ENCODE results near the gene SORCS2. TPM values are rescaled to one million over a fixed set of nuclear protein-coding genes. Genes with fewer than 3 reads are reported as not detected.

SORCS2 gene
- total RNA-seq, result not detected in 2 replicates

DNA sequence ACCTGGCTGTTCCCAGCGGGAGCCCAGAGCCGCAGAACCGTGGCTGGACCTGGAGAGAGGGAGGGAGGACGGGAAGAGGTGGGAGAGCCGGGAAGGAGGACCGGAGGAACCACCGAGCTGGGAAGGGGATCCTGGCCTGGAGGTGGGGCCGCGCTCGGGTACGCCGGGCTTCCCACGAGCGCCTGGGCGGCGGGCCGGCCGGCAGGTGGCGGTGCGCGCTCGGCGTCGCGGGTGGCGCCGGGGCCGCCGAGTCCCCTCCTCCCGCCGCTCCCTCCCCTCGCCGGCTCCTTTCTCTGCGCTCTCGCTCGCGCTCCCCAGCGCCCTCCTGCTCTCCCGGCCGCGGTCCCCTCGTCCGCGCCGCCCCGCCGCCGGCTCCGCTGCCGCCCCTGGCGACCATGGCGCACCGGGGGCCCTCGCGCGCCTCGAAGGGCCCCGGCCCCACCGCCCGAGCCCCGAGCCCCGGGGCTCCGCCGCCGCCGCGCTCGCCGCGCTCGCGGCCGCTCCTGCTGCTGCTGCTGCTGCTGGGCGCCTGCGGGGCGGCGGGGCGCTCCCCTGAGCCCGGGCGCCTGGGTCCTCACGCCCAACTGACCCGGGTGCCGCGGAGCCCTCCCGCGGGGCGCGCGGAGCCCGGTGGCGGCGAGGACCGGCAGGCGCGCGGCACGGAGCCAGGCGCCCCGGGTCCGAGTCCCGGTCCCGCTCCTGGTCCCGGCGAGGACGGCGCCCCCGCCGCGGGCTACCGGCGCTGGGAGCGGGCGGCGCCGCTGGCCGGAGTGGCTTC, at the start of gene SORCS2:
Gene SORCS2 (plus strand): TSS at position 287 of the 778 bp plus-strand sequence.
- Mint-ChIP-seq H3K4me1 (ENCODE audit: low read depth) (no peaks in the 10 kb centered on the region), H3K4me3 (no peak within 1 kb of the TSS), H3K9me3 (no peaks in the 10 kb centered on the region), H3K27me3 (ENCODE audit: insufficient read depth) (peaks cover 44% of the 10 kb centered on the region), H3K27ac (no peak within 1 kb of the TSS), H3K36me3 (ENCODE audit: low read depth) (no peaks in the 10 kb centered on the region)
- intact Hi-C loops (cut with micrococcal nuclease), result loop anchor here (5.0 to 10.0 kb wide), 4 partner anchors 142 to 795 kb away; no protein-coding TSS in a partner anchor
- DNase-seq (ENCODE audit: low spot score), result peak; percentile 28

DNA sequence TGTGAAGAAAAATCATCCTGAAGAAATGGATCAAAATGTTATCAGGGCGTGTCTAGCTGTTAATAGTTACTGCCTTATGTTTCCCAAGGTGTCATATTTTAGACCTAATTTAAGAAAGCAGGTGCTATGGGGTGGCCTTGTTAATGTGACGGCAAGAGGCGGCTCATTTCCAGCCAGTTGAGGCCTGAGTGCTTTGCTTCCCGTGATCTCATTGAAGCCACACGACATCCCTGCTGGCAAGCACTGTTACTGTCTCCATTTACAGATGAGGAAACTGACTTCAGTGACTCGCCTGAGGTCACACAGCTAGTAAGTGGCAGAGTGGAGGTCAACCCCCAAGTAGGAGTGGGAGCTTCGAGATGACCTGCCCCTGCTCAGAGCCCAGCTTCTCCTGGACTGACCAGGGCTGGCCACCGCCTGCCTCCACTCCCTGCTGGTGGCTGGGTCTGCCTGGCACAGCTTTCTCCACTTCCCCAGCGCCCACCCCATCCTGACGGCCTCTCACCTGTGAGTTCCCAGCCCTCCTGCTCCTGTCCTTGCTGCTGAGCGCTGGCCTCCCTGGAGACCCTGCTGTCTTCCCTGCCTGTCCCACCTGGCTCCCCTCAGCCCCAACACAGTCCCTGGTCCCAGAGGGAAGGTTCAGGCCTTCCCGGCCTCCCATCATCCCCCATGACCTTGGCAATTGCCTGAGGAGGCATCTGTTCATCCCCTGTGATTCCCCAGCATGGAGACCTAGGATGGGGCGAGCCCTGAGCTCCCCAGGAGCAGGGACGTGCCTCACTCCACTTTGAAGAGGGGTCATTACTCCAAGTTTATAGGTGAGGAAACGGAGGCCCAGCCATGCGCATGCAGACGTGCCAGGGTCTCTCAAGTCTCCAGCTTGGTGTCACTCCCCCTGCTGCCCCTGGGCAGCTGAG, 47.7 kb upstream of the SORCS2 start:
- H3K27me3 Mint-ChIP-seq (ENCODE audit: insufficient read depth), result peaks cover 5% of the 10 kb centered on the region
- no peak for DNase-seq (ENCODE audit: low spot score)
- H3K4me1 Mint-ChIP-seq (ENCODE audit: low read depth), result no peaks in the 10 kb centered on the region
- H3K27ac Mint-ChIP-seq, result no peak overlapping the region
- no peaks in the 10 kb centered on the region for H3K9me3 Mint-ChIP-seq
- no peak overlapping the region for H3K4me3 Mint-ChIP-seq
- intact Hi-C loops (cut with micrococcal nuclease), result no loop called here
- no peaks in the 10 kb centered on the region for H3K36me3 Mint-ChIP-seq (ENCODE audit: low read depth)

DNA sequence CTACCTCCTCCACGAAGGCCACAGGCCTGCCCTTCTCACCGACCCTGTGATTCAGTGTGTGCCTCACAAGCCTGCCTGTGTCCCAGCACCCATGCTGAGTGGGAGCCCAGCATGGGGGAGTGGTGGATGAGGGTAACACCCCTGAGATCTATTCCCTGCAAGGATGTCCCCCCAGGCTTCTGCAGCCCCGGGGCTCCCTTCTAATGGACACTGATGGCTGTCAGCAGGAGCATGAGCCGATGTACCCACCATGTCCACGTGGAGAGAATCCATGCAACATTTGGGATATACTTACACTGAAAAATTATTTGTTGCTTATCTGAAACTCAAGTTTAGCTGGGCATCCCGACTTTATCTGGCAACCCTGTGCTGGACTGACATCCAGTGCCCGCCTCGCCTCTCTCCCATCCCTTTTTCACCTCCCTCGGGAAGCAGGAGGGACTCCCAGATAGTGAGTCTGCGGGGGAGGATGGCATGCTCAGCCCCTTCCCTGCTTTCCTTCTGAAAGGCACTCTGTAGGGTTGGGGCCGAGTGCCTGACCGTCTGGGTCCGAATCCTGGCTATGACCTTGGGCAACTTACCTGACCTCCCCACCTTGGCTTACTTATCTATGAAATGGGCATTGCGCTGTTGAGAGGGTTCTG, 46.9 kb upstream of the SORCS2 start:
- no peaks in the 10 kb centered on the region for H3K36me3 Mint-ChIP-seq (ENCODE audit: low read depth)
- intact Hi-C loops (cut with micrococcal nuclease), result no loop called here
- no peak overlapping the region for H3K4me3 Mint-ChIP-seq
- peaks cover 5% of the 10 kb centered on the region for H3K27me3 Mint-ChIP-seq (ENCODE audit: insufficient read depth)
- H3K27ac Mint-ChIP-seq, result no peak overlapping the region
- H3K4me1 Mint-ChIP-seq (ENCODE audit: low read depth), result no peaks in the 10 kb centered on the region
- H3K9me3 Mint-ChIP-seq, result no peaks in the 10 kb centered on the region
- no peak for DNase-seq (ENCODE audit: low spot score)

DNA sequence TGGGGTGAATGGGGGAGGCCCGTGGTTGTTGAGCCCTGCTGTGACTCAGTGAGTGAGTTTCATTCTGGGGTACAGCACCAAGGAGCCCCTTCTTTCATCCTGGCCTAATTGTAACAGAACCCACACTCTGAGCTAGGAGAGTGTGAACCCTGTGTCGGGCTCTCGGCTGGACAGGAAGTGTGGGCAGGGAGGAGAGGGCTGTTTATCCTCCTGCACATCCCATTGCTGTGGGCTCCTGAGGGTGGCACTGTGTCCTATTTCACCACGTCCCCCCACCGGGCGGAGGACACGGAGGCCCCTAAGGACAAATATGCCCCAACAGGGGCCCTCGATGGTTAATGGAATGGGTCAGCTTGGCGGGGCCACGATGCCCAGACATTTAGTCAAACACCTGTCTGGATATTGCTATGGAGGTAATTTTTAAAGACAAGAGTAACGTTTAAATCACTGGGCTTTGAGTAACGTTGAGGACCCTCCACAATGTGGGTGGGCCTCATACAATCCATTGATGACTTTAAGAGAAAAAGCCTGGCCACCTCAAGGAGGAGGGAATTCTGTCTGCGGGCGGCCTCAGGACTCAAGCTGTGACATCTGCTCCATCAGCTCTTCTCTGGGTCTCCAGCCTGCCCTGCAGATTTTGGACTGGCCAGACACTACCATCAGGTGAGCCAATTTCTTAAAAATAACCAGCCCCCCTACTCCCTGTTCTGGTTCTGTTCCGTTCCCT, 46.1 kb upstream of the SORCS2 start:
- H3K36me3 Mint-ChIP-seq (ENCODE audit: low read depth), result no peaks in the 10 kb centered on the region
- H3K4me1 Mint-ChIP-seq (ENCODE audit: low read depth), result no peaks in the 10 kb centered on the region
- no peak for DNase-seq (ENCODE audit: low spot score)
- no peaks in the 10 kb centered on the region for H3K9me3 Mint-ChIP-seq
- no peak overlapping the region for H3K4me3 Mint-ChIP-seq
- H3K27ac Mint-ChIP-seq, result no peak overlapping the region
- intact Hi-C loops (cut with micrococcal nuclease), result no loop called here
- H3K27me3 Mint-ChIP-seq (ENCODE audit: insufficient read depth), result peaks cover 5% of the 10 kb centered on the region

DNA sequence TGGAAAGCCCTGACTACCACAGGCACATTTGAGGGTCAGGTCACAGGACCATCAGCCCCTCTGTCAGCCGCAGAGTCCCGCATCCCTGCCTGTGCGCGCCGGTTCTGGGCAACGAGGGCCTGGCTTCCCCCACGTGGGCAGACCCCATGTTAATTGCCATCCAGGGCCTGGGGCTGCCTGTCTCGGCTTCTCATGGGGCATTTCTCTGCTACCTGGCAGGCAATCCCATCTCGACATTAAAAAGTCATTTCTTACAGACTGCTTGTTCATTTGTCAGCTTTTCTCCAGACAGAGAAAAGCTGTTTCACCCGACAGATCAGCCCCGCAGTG, 45.6 kb upstream of the SORCS2 start:
- DNase-seq (ENCODE audit: low spot score), result no peak
- H3K9me3 Mint-ChIP-seq, result no peaks in the 10 kb centered on the region
- H3K27ac Mint-ChIP-seq, result no peak overlapping the region
- H3K36me3 Mint-ChIP-seq (ENCODE audit: low read depth), result no peaks in the 10 kb centered on the region
- H3K27me3 Mint-ChIP-seq (ENCODE audit: insufficient read depth), result peaks cover 5% of the 10 kb centered on the region
- no peaks in the 10 kb centered on the region for H3K4me1 Mint-ChIP-seq (ENCODE audit: low read depth)
- no peak overlapping the region for H3K4me3 Mint-ChIP-seq
- intact Hi-C loops (cut with micrococcal nuclease), result no loop called here

DNA sequence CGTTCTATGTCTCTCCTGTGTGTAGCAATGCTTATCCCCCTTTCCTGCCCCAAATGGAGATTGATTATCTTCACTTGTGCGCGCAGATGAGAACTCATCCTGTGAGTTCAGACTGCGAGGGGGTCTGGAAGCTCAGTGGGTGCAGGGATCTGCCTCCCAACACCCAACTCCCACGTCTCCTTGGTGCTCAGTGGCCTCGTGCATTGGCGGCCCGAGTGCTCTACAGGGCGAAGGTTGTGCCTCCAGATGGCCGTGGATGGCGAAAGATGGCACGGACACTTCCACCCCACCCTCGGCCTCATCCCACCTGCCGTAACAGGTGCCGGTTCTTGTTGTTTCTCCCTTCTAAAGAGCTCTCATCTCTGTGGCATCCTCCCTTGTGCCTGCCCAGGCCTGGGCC, 45.1 kb upstream of the SORCS2 start:
- no peaks in the 10 kb centered on the region for H3K4me1 Mint-ChIP-seq (ENCODE audit: low read depth)
- H3K27ac Mint-ChIP-seq, result no peak overlapping the region
- H3K27me3 Mint-ChIP-seq (ENCODE audit: insufficient read depth), result peaks cover 4% of the 10 kb centered on the region
- no peaks in the 10 kb centered on the region for H3K9me3 Mint-ChIP-seq
- H3K4me3 Mint-ChIP-seq, result no peak overlapping the region
- no peaks in the 10 kb centered on the region for H3K36me3 Mint-ChIP-seq (ENCODE audit: low read depth)
- intact Hi-C loops (cut with micrococcal nuclease), result no loop called here
- no peak for DNase-seq (ENCODE audit: low spot score)

DNA sequence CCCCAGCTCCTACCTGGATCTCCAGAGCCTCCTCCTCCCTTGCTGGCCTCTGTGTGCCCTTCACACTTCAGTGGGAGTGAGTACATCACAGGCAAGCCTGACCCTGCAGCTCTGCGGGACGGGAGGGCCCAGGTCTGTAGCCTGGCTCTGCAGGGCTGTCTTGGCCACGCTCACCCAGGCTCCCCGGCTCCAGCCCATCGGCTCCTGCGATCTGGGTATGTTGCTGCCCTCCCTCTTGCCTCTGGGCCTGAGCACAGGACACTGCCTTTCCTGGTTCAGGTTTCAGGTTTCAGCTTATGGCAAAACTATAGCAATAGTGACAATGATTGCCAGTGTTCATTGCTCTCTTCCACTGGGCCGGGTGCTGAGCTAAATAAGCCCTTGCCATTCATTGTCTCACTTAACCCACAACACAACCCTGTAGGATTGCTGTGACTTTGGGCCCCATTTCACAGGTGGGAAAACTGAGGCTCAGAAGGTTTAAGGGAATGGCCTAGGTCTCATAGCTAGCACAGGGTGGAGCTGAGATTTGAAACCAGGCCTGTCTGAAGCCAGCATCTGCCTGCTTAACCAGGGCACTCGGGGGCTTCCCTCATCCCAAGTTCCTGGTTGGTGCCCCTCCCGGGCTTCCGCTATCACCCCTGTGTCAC, 44.6 kb upstream of the SORCS2 start:
- H3K4me1 Mint-ChIP-seq (ENCODE audit: low read depth), result no peaks in the 10 kb centered on the region
- no peaks in the 10 kb centered on the region for H3K36me3 Mint-ChIP-seq (ENCODE audit: low read depth)
- no peaks in the 10 kb centered on the region for H3K27me3 Mint-ChIP-seq (ENCODE audit: insufficient read depth)
- no peak overlapping the region for H3K27ac Mint-ChIP-seq
- intact Hi-C loops (cut with micrococcal nuclease), result no loop called here
- no peak overlapping the region for H3K4me3 Mint-ChIP-seq
- no peak for DNase-seq (ENCODE audit: low spot score)
- H3K9me3 Mint-ChIP-seq, result no peaks in the 10 kb centered on the region

DNA sequence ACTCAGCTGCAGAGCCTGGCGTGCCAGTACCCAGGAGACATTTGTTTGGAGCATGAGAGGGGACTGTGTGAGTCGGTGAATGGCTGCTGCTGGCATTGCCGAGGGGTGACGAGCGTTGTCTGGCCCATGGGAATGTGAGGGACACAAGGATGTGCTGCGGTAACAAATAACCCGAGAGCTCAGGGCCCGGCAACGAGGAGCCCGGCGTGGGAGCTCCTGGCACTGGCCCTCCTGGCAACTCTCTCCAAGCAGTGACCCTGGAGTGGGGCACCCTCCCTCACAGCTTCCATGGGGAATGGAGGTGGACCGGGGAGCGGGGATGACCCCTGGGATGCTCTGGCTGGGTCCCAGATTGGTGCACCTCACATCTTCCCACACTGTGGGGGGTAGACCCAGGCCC, 44.0 kb upstream of the SORCS2 start:
- H3K9me3 Mint-ChIP-seq, result no peaks in the 10 kb centered on the region
- no peak overlapping the region for H3K4me3 Mint-ChIP-seq
- H3K27ac Mint-ChIP-seq, result no peak overlapping the region
- DNase-seq (ENCODE audit: low spot score), result no peak
- intact Hi-C loops (cut with micrococcal nuclease), result no loop called here
- H3K27me3 Mint-ChIP-seq (ENCODE audit: insufficient read depth), result no peaks in the 10 kb centered on the region
- H3K4me1 Mint-ChIP-seq (ENCODE audit: low read depth), result no peaks in the 10 kb centered on the region
- H3K36me3 Mint-ChIP-seq (ENCODE audit: low read depth), result no peaks in the 10 kb centered on the region

DNA sequence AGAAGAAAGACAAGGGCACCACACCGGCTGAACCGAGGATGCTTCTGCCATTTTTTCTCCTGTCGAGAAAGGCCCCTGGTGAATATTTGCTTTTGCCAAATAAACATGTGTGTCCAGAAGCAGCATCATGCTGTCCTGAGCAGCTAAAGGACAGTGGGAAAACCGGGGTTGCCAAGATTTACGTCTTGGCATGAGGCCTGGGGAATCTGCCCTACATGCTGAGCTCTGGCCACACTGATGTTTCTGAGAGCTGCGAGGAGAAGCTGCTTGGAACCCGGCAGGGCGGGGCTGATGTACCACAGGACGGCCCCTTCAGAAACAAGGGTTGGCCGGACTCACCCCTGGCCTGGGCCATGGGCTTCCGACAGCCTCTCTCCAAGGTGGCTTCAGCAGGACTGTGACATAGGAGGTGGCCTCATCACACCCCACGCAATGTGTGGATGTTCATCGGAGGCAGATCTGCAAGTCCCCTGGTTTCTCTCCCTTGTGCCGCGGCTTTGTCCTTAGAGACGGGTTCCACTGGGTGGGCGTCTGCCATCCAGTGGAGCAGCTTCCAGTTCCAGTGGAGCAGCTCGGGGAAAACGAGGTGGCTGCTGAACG, 42.2 kb upstream of the SORCS2 start:
- intact Hi-C loops (cut with micrococcal nuclease), result no loop called here
- DNase-seq (ENCODE audit: low spot score), result no peak
- H3K4me1 Mint-ChIP-seq (ENCODE audit: low read depth), result no peaks in the 10 kb centered on the region
- no peak overlapping the region for H3K27ac Mint-ChIP-seq
- no peaks in the 10 kb centered on the region for H3K27me3 Mint-ChIP-seq (ENCODE audit: insufficient read depth)
- no peaks in the 10 kb centered on the region for H3K36me3 Mint-ChIP-seq (ENCODE audit: low read depth)
- H3K9me3 Mint-ChIP-seq, result no peaks in the 10 kb centered on the region
- H3K4me3 Mint-ChIP-seq, result no peak overlapping the region

DNA sequence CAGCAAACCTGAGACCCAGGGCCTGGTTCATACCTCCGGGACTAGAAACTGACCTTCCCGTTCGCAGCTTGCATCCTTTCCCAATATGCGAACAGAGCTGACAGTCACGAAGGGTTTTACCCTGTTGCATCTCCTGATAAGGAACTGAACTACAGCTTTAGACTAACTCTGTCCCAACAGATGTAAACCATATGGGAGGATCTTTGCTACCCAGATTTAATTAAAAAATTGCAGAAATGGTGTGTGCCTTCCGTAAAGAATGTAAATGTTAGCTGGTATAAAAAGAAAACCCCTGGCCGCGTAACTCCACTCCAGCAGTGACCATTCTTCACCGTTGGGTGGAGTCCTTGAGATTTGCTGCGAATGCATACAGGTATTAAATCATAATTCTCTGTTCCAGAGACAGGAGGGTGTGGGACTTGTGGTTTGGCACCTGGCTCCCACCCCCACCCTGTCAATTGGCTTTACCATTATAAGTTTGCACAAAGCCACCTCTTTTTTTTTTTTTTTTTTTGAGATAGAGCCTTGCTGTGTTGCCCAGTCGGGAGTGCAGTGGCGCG, 40.6 kb upstream of the SORCS2 start:
- no peak for DNase-seq (ENCODE audit: low spot score)
- intact Hi-C loops (cut with micrococcal nuclease), result no loop called here
- Mint-ChIP-seq H3K4me3 (no peak overlapping the region), H3K36me3 (ENCODE audit: low read depth) (no peaks in the 10 kb centered on the region), H3K27ac (no peak overlapping the region), H3K4me1 (ENCODE audit: low read depth) (no peaks in the 10 kb centered on the region), H3K27me3 (ENCODE audit: insufficient read depth) (peaks cover 7% of the 10 kb centered on the region), H3K9me3 (no peaks in the 10 kb centered on the region)

DNA sequence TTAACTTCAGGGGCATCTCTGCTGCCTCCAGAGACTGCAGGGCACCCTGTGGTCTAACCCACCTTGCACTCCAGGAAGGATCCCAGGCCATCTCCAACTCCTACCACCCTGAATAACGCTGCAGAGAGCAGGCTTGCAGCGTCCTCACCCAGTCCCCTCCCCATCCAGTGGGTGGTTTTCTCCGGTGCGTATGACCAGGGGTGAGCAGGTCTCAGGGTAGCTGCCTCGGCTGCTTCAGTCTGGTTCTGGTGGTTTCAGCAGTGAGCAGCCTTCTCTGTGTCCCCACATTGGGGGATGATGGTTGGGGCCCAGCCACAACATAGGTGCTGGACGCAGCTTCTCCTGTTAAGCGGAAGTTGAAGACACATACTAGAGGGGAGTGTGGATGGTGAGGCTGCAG, 38.6 kb upstream of the SORCS2 start:
- no peaks in the 10 kb centered on the region for H3K36me3 Mint-ChIP-seq (ENCODE audit: low read depth)
- peaks cover 13% of the 10 kb centered on the region for H3K27me3 Mint-ChIP-seq (ENCODE audit: insufficient read depth)
- no peak overlapping the region for H3K27ac Mint-ChIP-seq

More for the DNA sequence above, 38.6 kb upstream of the SORCS2 start:
- H3K4me3 Mint-ChIP-seq, result no peak overlapping the region
- no peak for DNase-seq (ENCODE audit: low spot score)
- intact Hi-C loops (cut with micrococcal nuclease), result no loop called here
- no peaks in the 10 kb centered on the region for H3K9me3 Mint-ChIP-seq
- H3K4me1 Mint-ChIP-seq (ENCODE audit: low read depth), result no peaks in the 10 kb centered on the region

All from activated T-helper 1 cell treated with anti-CD3 and anti-CD28 coated beads, Interleukin-12 subunit alpha, Interleukin-12 subunit beta, Interleukin-2, Interleukin-4 antibody, amounts not matched to agents 30 ng/mL and 10 ng/mL and 1 ng/mL, durations not matched to agents 14 hours and 24 hours and 36 hours (primary cell).